HepG2 (cell line): ENCODE measurements around the gene WDR81. TPM values are rescaled to one million over a fixed set of nuclear protein-coding genes. Genes with fewer than 3 reads are reported as not detected.
A peak's percentile ranks its signal among the peaks of the same experiment; 100 is the strongest.

Source experiments
- ATM ChIP-seq: fragments of 450-650 bp; IDR thresholded peaks from 2 replicates; pipeline ENCODE4 v1.7.1; 2017; ENCODE audit warnings: mild to moderate bottlenecking, borderline replicate concordance
- ATRX ChIP-seq: sonication (generic); formaldehyde crosslinking; IDR thresholded peaks from 2 replicates; pipeline ENCODE4 v1.4.0; 2020; ENCODE audit warnings: missing genetic modification reagents, borderline replicate concordance
- CCAR2 ChIP-seq: fragments of 200-400 bp; formaldehyde crosslinking; optimal IDR thresholded peaks from 2 replicates; pipeline ENCODE3; 2018; ENCODE audit warnings: low read depth, mild to moderate bottlenecking, low read length, moderate library complexity
- HNF4A ChIP-seq: sonication (generic); formaldehyde crosslinking; IDR thresholded peaks from 2 replicates; pipeline ENCODE4 v1.4.0; 2020; ENCODE audit warnings: missing genetic modification reagents
- KLF15 ChIP-seq: sonication (generic); formaldehyde crosslinking; IDR thresholded peaks from 2 replicates; pipeline ENCODE4 v1.8.1; 2023; ENCODE audit warnings: borderline replicate concordance, mild to moderate bottlenecking, inconsistent platforms, missing genetic modification reagents, mixed read lengths
- MBD4 ChIP-seq: IDR thresholded peaks from 2 replicates; pipeline ENCODE4 v1.6.1; 2012; ENCODE audit warnings: low read length, inconsistent platforms, borderline replicate concordance
- MED8 ChIP-seq: sonication (generic); formaldehyde crosslinking; IDR thresholded peaks from 2 replicates; pipeline ENCODE4 v1.8.1; 2023; ENCODE audit warnings: mild to moderate bottlenecking, missing genetic modification reagents; ENCODE audit not compliant: insufficient replicate concordance
- PAWR ChIP-seq: sonication (generic); formaldehyde crosslinking; IDR thresholded peaks from 2 replicates; pipeline ENCODE4 v1.4.0; 2020; ENCODE audit warnings: missing genetic modification reagents, mild to moderate bottlenecking, borderline replicate concordance
- RFX5 ChIP-seq: IDR thresholded peaks from 2 replicates; pipeline ENCODE4 v1.6.1; 2011; ENCODE audit warnings: low read depth, low read length, improper control_type of control experiment
- SRSF4 ChIP-seq: fragments of 200-400 bp; formaldehyde crosslinking; IDR thresholded peaks from one replicate; pipeline ENCODE4 v1.6.1; 2018; ENCODE audit warnings: mild to moderate bottlenecking, low read depth, low read length, moderate library complexity; ENCODE audit not compliant: poor library complexity, severe bottlenecking
- SRY ChIP-seq: sonication (generic); formaldehyde crosslinking; IDR thresholded peaks from 2 replicates; pipeline ENCODE4 v1.8.0; 2022; ENCODE audit warnings: mild to moderate bottlenecking, missing genetic modification reagents
- TARDBP ChIP-seq: sonication (generic); formaldehyde crosslinking; IDR thresholded peaks from 2 replicates; pipeline ENCODE4 v1.8.0; 2022; ENCODE audit warnings: mild to moderate bottlenecking, missing genetic modification reagents
- TGIF2 ChIP-seq: IDR thresholded peaks from 2 replicates; pipeline ENCODE4 v1.6.1; 2016; ENCODE audit warnings: control low read depth, missing compliant biosample characterization
- U2AF1 ChIP-seq: fragments of 200-400 bp; formaldehyde crosslinking; optimal IDR thresholded peaks from 2 replicates; pipeline ENCODE3; 2017; ENCODE audit warnings: mild to moderate bottlenecking, low read depth, low read length
- XRCC5 ChIP-seq: fragments of 200-400 bp; formaldehyde crosslinking; optimal IDR thresholded peaks from 2 replicates; pipeline ENCODE3; 2017; ENCODE audit warnings: mild to moderate bottlenecking, low read length
- ZBTB7A ChIP-seq: sonication (generic); formaldehyde crosslinking; IDR thresholded peaks from 2 replicates; pipeline ENCODE4 v1.8.0; 2022; ENCODE audit warnings: mild to moderate bottlenecking, missing genetic modification reagents
- ZNF224 ChIP-seq: sonication (generic); formaldehyde crosslinking; IDR thresholded peaks from 2 replicates; pipeline ENCODE4 v1.5.0; 2020; ENCODE audit warnings: mild to moderate bottlenecking, missing genetic modification reagents
- ZNF496 ChIP-seq: sonication (generic); formaldehyde crosslinking; IDR thresholded peaks from 2 replicates; pipeline ENCODE4 v1.8.1; 2023; ENCODE audit warnings: mild to moderate bottlenecking, moderate library complexity, missing genetic modification reagents; ENCODE audit not compliant: insufficient replicate concordance
- ZNF569 ChIP-seq: sonication (generic); formaldehyde crosslinking; IDR thresholded peaks from 2 replicates; pipeline ENCODE4 v1.5.0; 2020; ENCODE audit warnings: mild to moderate bottlenecking, missing genetic modification reagents, moderate library complexity, borderline replicate concordance
- polyA plus RNA-seq, 8 experiments: library from polyadenylated mRNA; depleted of rRNA in 3 of 8; stranded (reverse) in 7 of 8; unstranded in 1 of 8; fragments of >200 nt; fragmentation: Illumina TruSeq in 4 of 8; extraction: Trizol in 4 of 8; gene quantifications; 2 replicates each; pipeline versions ENCODE4 v1.2.1 to v1.2.3, GENCODE V29; 2011 to 2016; ENCODE audit warnings: low read depth in 4 of 8, missing spikeins in 1 of 8, mixed read lengths in 1 of 8; ENCODE audit not compliant: insufficient read depth in 1 of 8
- total RNA-seq, 5 experiments: library from RNA; depleted of rRNA; stranded (reverse); fragments of >200 nt; fragmentation: Illumina TruSeq; extraction: Trizol; gene quantifications; 2 replicates each; pipeline ENCODE4 v1.2.3, GENCODE V29; 2016; ENCODE audit warnings: low read depth in 1 of 5
- TF ChIP-seq, protein P1 (sequence below): sonication (generic); formaldehyde crosslinking; IDR thresholded peaks from 2 replicates; pipeline ENCODE4 v1.8.0; 2022; ENCODE audit warnings: mild to moderate bottlenecking, missing genetic modification reagents, borderline replicate concordance
- TF ChIP-seq, protein P2 (sequence below): sonication (generic); formaldehyde crosslinking; IDR thresholded peaks from 2 replicates; pipeline ENCODE4 v1.5.0; 2020; ENCODE audit warnings: mild to moderate bottlenecking, missing genetic modification reagents
- TF ChIP-seq, protein P3 (sequence below): sonication (generic); formaldehyde crosslinking; IDR thresholded peaks from 2 replicates; pipeline ENCODE4 v1.8.0; 2022; ENCODE audit warnings: missing genetic modification reagents, low read depth, mild to moderate bottlenecking, borderline replicate concordance
- TF ChIP-seq, protein P4 (sequence below): sonication (generic); formaldehyde crosslinking; IDR thresholded peaks from 2 replicates; pipeline ENCODE4 v1.8.1; 2022; ENCODE audit warnings: mild to moderate bottlenecking, missing genetic modification reagents
- TF ChIP-seq, protein P5 (sequence below): sonication (generic); formaldehyde crosslinking; IDR thresholded peaks from 2 replicates; pipeline ENCODE4 v1.4.0; 2020; ENCODE audit warnings: mild to moderate bottlenecking, missing genetic modification reagents

The WDR81 gene
- total and polyA plus RNA-seq, 2 of the 13 experiments (the other 11 are each of a cell fraction or from before 2014, with no cell fraction given) = 9.1 to 16.7 TPM

DNA sequence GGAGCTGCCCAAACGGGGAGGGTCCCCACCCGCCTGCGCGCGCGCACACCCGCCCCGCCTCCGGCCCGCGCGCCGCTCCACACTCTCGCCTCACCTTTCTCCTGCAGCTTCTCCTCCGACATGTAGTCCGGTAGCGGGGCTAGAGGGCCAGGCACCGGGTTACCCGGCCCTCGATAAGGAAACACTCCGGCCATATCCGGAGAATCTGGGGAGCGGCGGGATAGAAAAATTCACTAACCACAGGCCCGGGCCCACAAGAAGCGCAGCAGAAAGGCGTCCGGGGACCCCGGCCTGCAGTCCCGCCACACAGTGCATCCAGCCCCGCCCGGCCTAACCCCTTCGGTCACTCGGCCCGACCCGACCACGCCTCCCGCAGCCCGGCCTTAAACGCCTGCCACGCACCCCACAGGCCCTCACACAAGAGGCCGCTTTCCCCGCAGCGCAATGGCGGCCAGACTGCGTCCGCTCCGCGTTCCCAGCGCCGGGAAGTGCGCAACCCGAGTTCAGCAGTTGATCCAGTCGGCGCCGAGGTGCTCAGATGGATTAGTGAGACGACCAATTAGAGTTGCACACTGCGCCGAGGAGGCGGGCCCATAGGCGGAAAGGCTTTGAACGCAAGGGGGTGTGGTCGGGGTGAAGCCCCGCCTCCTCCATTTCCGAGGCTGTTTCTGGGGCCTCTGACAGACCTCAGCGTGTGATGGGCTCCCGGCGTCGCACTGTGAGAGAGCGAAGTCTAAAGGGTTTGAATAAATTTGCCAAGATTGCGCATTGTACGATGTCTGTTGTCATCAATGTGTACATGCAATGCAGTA is 39.9 kb upstream of the WDR81 start, which contains the start of gene PRPF8 (continued):
- TF ChIP-seq, protein P1, sequence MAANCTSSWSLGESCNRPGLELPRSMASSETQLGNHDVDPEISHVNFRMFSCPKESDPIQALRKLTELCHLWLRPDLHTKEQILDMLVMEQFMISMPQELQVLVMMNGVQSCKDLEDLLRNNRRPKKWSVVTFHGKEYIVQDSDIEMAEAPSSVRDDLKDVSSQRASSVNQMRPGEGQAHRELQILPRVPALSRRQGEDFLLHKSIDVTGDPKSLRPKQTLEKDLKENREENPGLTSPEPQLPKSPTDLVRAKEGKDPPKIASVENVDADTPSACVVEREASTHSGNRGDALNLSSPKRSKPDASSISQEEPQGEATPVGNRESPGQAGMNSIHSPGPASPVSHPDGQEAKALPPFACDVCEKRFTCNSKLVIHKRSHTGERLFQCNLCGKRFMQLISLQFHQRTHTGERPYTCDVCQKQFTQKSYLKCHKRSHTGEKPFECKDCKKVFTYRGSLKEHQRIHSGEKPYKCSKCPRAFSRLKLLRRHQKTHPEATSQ = no peak
- TF ChIP-seq, protein P2, sequence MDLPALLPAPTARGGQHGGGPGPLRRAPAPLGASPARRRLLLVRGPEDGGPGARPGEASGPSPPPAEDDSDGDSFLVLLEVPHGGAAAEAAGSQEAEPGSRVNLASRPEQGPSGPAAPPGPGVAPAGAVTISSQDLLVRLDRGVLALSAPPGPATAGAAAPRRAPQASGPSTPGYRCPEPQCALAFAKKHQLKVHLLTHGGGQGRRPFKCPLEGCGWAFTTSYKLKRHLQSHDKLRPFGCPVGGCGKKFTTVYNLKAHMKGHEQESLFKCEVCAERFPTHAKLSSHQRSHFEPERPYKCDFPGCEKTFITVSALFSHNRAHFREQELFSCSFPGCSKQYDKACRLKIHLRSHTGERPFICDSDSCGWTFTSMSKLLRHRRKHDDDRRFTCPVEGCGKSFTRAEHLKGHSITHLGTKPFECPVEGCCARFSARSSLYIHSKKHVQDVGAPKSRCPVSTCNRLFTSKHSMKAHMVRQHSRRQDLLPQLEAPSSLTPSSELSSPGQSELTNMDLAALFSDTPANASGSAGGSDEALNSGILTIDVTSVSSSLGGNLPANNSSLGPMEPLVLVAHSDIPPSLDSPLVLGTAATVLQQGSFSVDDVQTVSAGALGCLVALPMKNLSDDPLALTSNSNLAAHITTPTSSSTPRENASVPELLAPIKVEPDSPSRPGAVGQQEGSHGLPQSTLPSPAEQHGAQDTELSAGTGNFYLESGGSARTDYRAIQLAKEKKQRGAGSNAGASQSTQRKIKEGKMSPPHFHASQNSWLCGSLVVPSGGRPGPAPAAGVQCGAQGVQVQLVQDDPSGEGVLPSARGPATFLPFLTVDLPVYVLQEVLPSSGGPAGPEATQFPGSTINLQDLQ (CRISPR knock-in tag) = no peak
- no peak for TF ChIP-seq ATRX (CRISPR knock-in tag)
- TF ChIP-seq KLF15 (CRISPR knock-in tag) = no peak
- no peak for TF ChIP-seq PAWR (CRISPR knock-in tag)
- TF ChIP-seq ZNF569 = no peak
- TF ChIP-seq TARDBP (CRISPR knock-in tag) = peak; percentile 66
- 0 out of 2 replicates have a peak, but pooled peaks have one; percentile 16 for TF ChIP-seq HNF4A
- TF ChIP-seq ATM = no peak
- TF ChIP-seq SRY (CRISPR knock-in tag) = peak; percentile 75
- TF ChIP-seq XRCC5 = peak; percentile 61
- no peak for TF ChIP-seq ZBTB7A (CRISPR knock-in tag)
- TF ChIP-seq MBD4 = no peak
- TF ChIP-seq TGIF2 = peak; percentile 77; the same call in 1 of the 2 replicates
- no peak for TF ChIP-seq CCAR2
- TF ChIP-seq, protein P3, sequence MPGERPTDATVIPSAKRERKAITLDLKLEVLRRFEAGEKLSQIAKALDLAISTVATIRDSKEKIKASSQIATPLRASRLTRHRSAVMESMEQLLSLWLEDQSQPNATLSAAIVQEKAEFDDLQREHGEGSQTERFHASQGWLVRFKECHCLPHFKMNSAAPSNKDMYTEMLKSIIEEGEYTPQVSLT (CRISPR knock-in tag) = no peak
- TF ChIP-seq, protein P4, sequence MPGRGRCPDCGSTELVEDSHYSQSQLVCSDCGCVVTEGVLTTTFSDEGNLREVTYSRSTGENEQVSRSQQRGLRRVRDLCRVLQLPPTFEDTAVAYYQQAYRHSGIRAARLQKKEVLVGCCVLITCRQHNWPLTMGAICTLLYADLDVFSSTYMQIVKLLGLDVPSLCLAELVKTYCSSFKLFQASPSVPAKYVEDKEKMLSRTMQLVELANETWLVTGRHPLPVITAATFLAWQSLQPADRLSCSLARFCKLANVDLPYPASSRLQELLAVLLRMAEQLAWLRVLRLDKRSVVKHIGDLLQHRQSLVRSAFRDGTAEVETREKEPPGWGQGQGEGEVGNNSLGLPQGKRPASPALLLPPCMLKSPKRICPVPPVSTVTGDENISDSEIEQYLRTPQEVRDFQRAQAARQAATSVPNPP = no peak
- peak; percentile 30 for TF ChIP-seq U2AF1
- TF ChIP-seq MED8 = no peak
- TF ChIP-seq, protein P5, sequence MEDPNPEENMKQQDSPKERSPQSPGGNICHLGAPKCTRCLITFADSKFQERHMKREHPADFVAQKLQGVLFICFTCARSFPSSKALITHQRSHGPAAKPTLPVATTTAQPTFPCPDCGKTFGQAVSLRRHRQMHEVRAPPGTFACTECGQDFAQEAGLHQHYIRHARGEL = no peak
- no peak for TF ChIP-seq ZNF224 (CRISPR knock-in tag)
- 0 out of 2 replicates have a peak, but pooled peaks have one; percentile 25 for TF ChIP-seq RFX5
- no peak for TF ChIP-seq ZNF496 (CRISPR knock-in tag)
- TF ChIP-seq SRSF4 = no peak
